A673 (cell line): ENCODE data around the gene WDR43. TPM values are rescaled to one million over a fixed set of nuclear protein-coding genes. Genes with fewer than 3 reads are reported as not detected.

Experiments
- BruUV-seq: library from RNA; stranded (reverse); fragments of 400-500 nt; replicated peaks from 2 replicates; lab custom pipeline; 2021; lab: Mats Ljungman, UMichigan
- CTCF ChIA-PET: fragments of 300-600 bp; sonication (Branson Sonifier 250); formaldehyde crosslinking; loops from one replicate; lab custom pipeline; 2022; ENCODE audit warnings: antibody characterized with exemption; lab: Charles Lee
- POLR2A ChIA-PET: fragments of 300-600 bp; sonication (Branson Sonifier 250); formaldehyde crosslinking; loops from one replicate; lab custom pipeline; 2022; ENCODE audit warnings: antibody characterized with exemption; ENCODE audit not compliant: low non-redundant PET; lab: Charles Lee
- DNase-seq: peaks from one replicate; pipeline ENCODE4 v3.0.0-alpha.2; 2015; ENCODE audit warnings: low spot score
- H3K27ac ChIP-seq: fragments of 200-600 bp; sonication (generic); 2 replicates; pipeline ENCODE4 v1.5.1; 2016; ENCODE audit warnings: mixed run types, low read depth, mild to moderate bottlenecking, mixed read lengths, antibody characterized with exemption, low read length; ENCODE audit not compliant: poor library complexity, severe bottlenecking
- H3K27me3 ChIP-seq: fragments of 200-600 bp; sonication (generic); replicated peaks from 2 replicates; pipeline ENCODE4 v1.6.1; 2017; ENCODE audit warnings: mixed run types, low read depth, mild to moderate bottlenecking, mixed read lengths, antibody characterized with exemption, low read length; ENCODE audit not compliant: insufficient read depth, poor library complexity
- H3K36me3 ChIP-seq: fragments of 200-600 bp; sonication (generic); 2 replicates; pipeline ENCODE4 v1.6.1; 2016; ENCODE audit warnings: mixed run types, mild to moderate bottlenecking, mixed read lengths, antibody characterized with exemption, low read length; ENCODE audit not compliant: insufficient read depth, poor library complexity, severe bottlenecking
- H3K4me1 ChIP-seq: fragments of 200-600 bp; sonication (generic); 2 replicates; pipeline ENCODE4 v1.6.1; 2017; ENCODE audit warnings: mixed run types, mild to moderate bottlenecking, mixed read lengths, antibody characterized with exemption, low read length; ENCODE audit not compliant: insufficient read depth, poor library complexity, severe bottlenecking
- H3K4me3 ChIP-seq: fragments of 200-600 bp; sonication (generic); 2 replicates; pipeline ENCODE4 v1.5.1; 2016; ENCODE audit warnings: low read depth, mixed run types, mild to moderate bottlenecking, mixed read lengths, low read length; ENCODE audit not compliant: poor library complexity, severe bottlenecking
- H3K9me3 ChIP-seq: fragments of 200-600 bp; sonication (generic); 2 replicates; pipeline ENCODE4 v1.6.1; 2016; ENCODE audit warnings: mixed run types, low read depth, mild to moderate bottlenecking, mixed read lengths, antibody characterized with exemption, low read length; ENCODE audit not compliant: poor library complexity, severe bottlenecking
- EZH2 ChIP-seq: fragments of 200-600 bp; sonication (generic); IDR thresholded peaks from 2 replicates; pipeline ENCODE4 v1.6.1; 2017; ENCODE audit warnings: borderline replicate concordance, low read depth, mild to moderate bottlenecking, mixed read lengths, antibody characterized with exemption, low read length; ENCODE audit not compliant: poor library complexity, severe bottlenecking
- intact Hi-C: fragments of 100-400 bp; cut with micrococcal nuclease; formaldehyde crosslinking; loops from one replicate; pipeline ENCODE4 v1.10.0; 2022; ENCODE audit not compliant: unreplicated experiment
- total RNA-seq: library from RNA; stranded (reverse); gene quantifications from 2 replicates; pipeline ENCODE4 v1.2.3, GENCODE V29; 2021
- TF ChIP-seq, protein P1 (sequence below): fragments of 300-800, 200-600 bp; sonication (generic); conservative IDR thresholded peaks from 2 replicates; pipeline ENCODE4 v1.5.1; 2017; ENCODE audit warnings: low read depth, mild to moderate bottlenecking, antibody characterized with exemption, low read length, moderate library complexity, mixed read lengths

Gene WDR43
- total RNA-seq, 1 experiment from 2014 or later: 145 TPM

DNA sequence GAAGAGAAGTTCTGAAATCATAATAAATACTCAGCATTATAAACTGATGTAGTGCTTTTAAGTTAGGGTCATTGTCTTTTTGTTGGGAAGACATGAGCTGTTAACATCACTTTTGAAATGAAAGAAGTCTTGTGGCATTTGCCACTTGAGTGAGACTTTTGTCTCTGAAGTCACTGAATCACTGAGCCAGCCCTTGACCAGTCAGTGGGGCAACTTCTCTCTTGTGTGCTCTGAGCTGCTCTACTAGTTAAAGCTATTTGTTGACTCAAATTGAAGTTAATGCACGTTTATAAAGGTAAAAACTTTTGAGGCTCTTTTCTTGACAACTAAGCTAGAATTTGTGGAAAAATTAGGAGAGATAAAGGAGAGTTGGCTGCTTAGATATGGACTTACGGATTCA lies 6.7 kb downstream of the WDR43 start:
- CTCF ChIA-PET: no interaction called here
- H3K4me1 ChIP-seq: peaks cover 25% of the 10 kb centered on the region
- intact Hi-C loops: no loop called here
- TF ChIP-seq EZH2: no peak
- TF ChIP-seq, protein P1, sequence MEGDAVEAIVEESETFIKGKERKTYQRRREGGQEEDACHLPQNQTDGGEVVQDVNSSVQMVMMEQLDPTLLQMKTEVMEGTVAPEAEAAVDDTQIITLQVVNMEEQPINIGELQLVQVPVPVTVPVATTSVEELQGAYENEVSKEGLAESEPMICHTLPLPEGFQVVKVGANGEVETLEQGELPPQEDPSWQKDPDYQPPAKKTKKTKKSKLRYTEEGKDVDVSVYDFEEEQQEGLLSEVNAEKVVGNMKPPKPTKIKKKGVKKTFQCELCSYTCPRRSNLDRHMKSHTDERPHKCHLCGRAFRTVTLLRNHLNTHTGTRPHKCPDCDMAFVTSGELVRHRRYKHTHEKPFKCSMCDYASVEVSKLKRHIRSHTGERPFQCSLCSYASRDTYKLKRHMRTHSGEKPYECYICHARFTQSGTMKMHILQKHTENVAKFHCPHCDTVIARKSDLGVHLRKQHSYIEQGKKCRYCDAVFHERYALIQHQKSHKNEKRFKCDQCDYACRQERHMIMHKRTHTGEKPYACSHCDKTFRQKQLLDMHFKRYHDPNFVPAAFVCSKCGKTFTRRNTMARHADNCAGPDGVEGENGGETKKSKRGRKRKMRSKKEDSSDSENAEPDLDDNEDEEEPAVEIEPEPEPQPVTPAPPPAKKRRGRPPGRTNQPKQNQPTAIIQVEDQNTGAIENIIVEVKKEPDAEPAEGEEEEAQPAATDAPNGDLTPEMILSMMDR: no peak
- H3K27ac ChIP-seq: no peak overlapping the region
- H3K36me3 ChIP-seq: peaks cover 41% of the 10 kb centered on the region
- no peak overlapping the region for H3K4me3 ChIP-seq
- DNase-seq: no peak
- no peaks in the 10 kb centered on the region for H3K27me3 ChIP-seq
- no peaks in the 10 kb centered on the region for H3K9me3 ChIP-seq
- POLR2A ChIA-PET: no interaction called here
- no TSS peak for BruUV-seq

DNA sequence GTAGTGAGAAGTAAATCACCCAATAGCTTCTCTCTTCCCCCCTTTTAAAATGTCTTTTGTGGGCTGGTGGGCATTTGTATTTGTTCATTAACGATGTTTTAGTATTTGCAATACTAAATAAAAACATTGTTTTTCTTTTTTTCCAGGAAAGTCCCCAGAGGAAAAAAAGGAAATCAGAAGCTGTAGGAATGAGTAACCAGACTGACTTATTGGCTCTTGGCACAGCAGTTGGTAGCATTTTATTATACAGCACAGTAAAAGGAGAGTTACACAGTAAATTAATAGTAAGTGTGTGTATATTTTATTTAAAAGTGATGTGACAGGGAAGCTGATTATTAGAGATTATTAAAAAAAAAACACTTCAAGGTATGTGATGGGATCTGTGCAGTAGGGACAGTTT lies 7.4 kb downstream of the WDR43 start:
- H3K4me3 ChIP-seq: no peak overlapping the region
- H3K27me3 ChIP-seq: no peaks in the 10 kb centered on the region
- ChIA-PET CTCF (no interaction called here), POLR2A (interaction anchor here (0.7 kb wide), 1 partner anchor 307 kb away, joined by 3 read pairs; no protein-coding TSS in a partner anchor)
- peak; percentile 22 for DNase-seq
- no peak for TF ChIP-seq EZH2
- TF ChIP-seq, protein P1: no peak
- no peak overlapping the region for H3K27ac ChIP-seq
- BruUV-seq: no TSS peak
- intact Hi-C loops: no loop called here
- H3K36me3 ChIP-seq: peaks cover 48% of the 10 kb centered on the region
- H3K4me1 ChIP-seq: peaks cover 19% of the 10 kb centered on the region
- H3K9me3 ChIP-seq: no peaks in the 10 kb centered on the region

DNA sequence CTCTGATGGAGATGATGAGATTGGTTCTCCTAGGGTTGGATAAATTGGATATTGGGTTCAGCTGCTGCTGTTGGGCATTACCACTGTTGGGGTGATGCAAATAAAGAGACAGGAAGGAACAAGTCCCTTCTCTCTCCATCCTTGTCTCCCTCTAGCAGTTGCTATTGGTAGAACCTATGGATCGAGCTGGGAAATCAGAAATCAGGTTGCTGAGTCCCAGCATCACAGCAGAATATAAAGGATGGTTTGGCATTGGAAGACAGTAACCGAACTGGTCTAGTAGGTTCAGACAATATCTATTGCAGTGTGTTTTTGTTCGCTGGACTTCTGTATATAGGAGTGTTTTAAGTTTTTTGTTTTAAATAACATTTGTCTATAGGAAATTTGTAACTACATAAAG lies 8.1 kb downstream of the WDR43 start:
- Histone ChIP-seq H3K4me1 (peaks cover 11% of the 10 kb centered on the region), H3K4me3 (no peak overlapping the region), H3K36me3 (peaks cover 53% of the 10 kb centered on the region), H3K27me3 (no peaks in the 10 kb centered on the region), H3K27ac (no peak overlapping the region), H3K9me3 (no peaks in the 10 kb centered on the region)
- intact Hi-C loops: no loop called here
- DNase-seq: no peak
- CTCF ChIA-PET: no interaction called here
- TF ChIP-seq EZH2: no peak
- TF ChIP-seq, protein P1: no peak
- POLR2A ChIA-PET: interaction anchor here (0.7 kb wide), 1 partner anchor 307 kb away, joined by 3 read pairs; no protein-coding TSS in a partner anchor
- BruUV-seq: no TSS peak
